H9 (cell line): ENCODE data around the gene ROBO2. TPM values are rescaled to one million over a fixed set of nuclear protein-coding genes. Genes with fewer than 3 reads are reported as not detected.
A peak's percentile ranks its signal among the peaks of the same experiment; 100 is the strongest.

ENCODE experiments used
- DNase-seq: peaks from one replicate; pipeline ENCODE4 v3.0.0-alpha.2; 2017
- H2AFZ ChIP-seq: one replicate; pipeline ENCODE4 v1.6.1; 2013; ENCODE audit warnings: mild to moderate bottlenecking, low read length, control low read depth, moderate library complexity
- H2AK5ac ChIP-seq: 2 replicates; pipeline ENCODE4 v1.6.1; 2013; ENCODE audit warnings: low read length, control low read depth, mixed read lengths; ENCODE audit not compliant: insufficient read length
- H2BK120ac ChIP-seq: one replicate; pipeline ENCODE4 v1.6.1; 2013; ENCODE audit warnings: low read depth, mild to moderate bottlenecking, low read length, control low read depth, inconsistent platforms; ENCODE audit not compliant: poor library complexity, severe bottlenecking
- H2BK12ac ChIP-seq: 2 replicates; pipeline ENCODE4 v1.6.1; 2013; ENCODE audit warnings: low read length, control low read depth, mixed read lengths, low read depth; ENCODE audit not compliant: insufficient read length
- H2BK15ac ChIP-seq: 2 replicates; pipeline ENCODE4 v1.6.1; 2013; ENCODE audit warnings: low read depth, low read length, control low read depth
- H2BK20ac ChIP-seq: one replicate; pipeline ENCODE4 v1.6.1; 2013; ENCODE audit warnings: low read depth, mild to moderate bottlenecking, low read length, control low read depth, inconsistent platforms; ENCODE audit not compliant: poor library complexity, severe bottlenecking
- H2BK5ac ChIP-seq: 2 replicates; pipeline ENCODE4 v1.6.1; 2013; ENCODE audit warnings: low read length, control low read depth, mixed read lengths; ENCODE audit not compliant: insufficient read length
- H3K14ac ChIP-seq: 2 replicates; pipeline ENCODE4 v1.6.1; 2013; ENCODE audit warnings: low read length, control low read depth; ENCODE audit not compliant: insufficient read depth
- H3K18ac ChIP-seq: 2 replicates; pipeline ENCODE4 v1.6.1; 2013; ENCODE audit warnings: low read depth, mild to moderate bottlenecking, mixed read lengths, low read length, control low read depth; ENCODE audit not compliant: insufficient read length
- H3K23ac ChIP-seq: 2 replicates; pipeline ENCODE4 v1.6.1; 2013; ENCODE audit warnings: low read length, control low read depth, mixed read lengths, low read depth; ENCODE audit not compliant: insufficient read length
- H3K23me2 ChIP-seq: 2 replicates; pipeline ENCODE4 v1.6.1; 2013; ENCODE audit warnings: low read depth, mild to moderate bottlenecking, mixed read lengths, low read length, control low read depth; ENCODE audit not compliant: insufficient read length, poor library complexity, severe bottlenecking
- H3K27ac ChIP-seq: 2 replicates; pipeline ENCODE4 v1.5.1; 2013; ENCODE audit warnings: low read length, control low read depth, mixed read lengths, low read depth; ENCODE audit not compliant: insufficient read length
- H3K27me3 ChIP-seq: 2 replicates; pipeline ENCODE4 v1.6.1; 2013; ENCODE audit warnings: low read length, control low read depth, inconsistent platforms; ENCODE audit not compliant: insufficient read depth
- H3K4ac ChIP-seq: 2 replicates; pipeline ENCODE4 v1.6.1; 2013; ENCODE audit warnings: low read depth, mild to moderate bottlenecking, control low read depth, inconsistent platforms, low read length, moderate library complexity
- H3K4me1 ChIP-seq: 2 replicates; pipeline ENCODE4 v1.6.1; 2013; ENCODE audit warnings: low read length, control low read depth, inconsistent platforms; ENCODE audit not compliant: insufficient read depth
- H3K4me2 ChIP-seq: 2 replicates; pipeline ENCODE4 v1.6.1; 2013; ENCODE audit warnings: low read length, control low read depth, mixed read lengths; ENCODE audit not compliant: insufficient read length, insufficient read depth
- H3K56ac ChIP-seq: 2 replicates; pipeline ENCODE4 v1.6.1; 2013; ENCODE audit warnings: low read depth, mild to moderate bottlenecking, mixed read lengths, low read length, control low read depth; ENCODE audit not compliant: insufficient read length
- H3K79me1 ChIP-seq: 2 replicates; pipeline ENCODE4 v1.6.1; 2013; ENCODE audit warnings: low read depth, mild to moderate bottlenecking, moderate library complexity, low read length, control low read depth, inconsistent platforms; ENCODE audit not compliant: insufficient read depth, poor library complexity, severe bottlenecking
- H3K79me2 ChIP-seq: 2 replicates; pipeline ENCODE4 v1.6.1; 2013; ENCODE audit warnings: low read length, control low read depth, inconsistent platforms; ENCODE audit not compliant: insufficient read depth
- H3K9ac ChIP-seq: 2 replicates; pipeline ENCODE4 v1.6.1; 2013; ENCODE audit warnings: low read length, control low read depth, mixed read lengths; ENCODE audit not compliant: insufficient read length; ENCODE audit errors: extremely low read depth
- H3K9me3 ChIP-seq: one replicate; pipeline ENCODE4 v1.6.1; 2013; ENCODE audit warnings: low read depth, low read length, inconsistent platforms; ENCODE audit not compliant: control insufficient read depth
- H3T11ph ChIP-seq: one replicate; pipeline ENCODE4 v1.6.1; 2013; ENCODE audit warnings: mild to moderate bottlenecking, low read length, control low read depth, inconsistent platforms
- H4K20me1 ChIP-seq: one replicate; pipeline ENCODE4 v1.6.1; 2013; ENCODE audit not compliant: control insufficient read depth, insufficient read length, insufficient read depth
- H4K5ac ChIP-seq: 2 replicates; pipeline ENCODE4 v1.6.1; 2013; ENCODE audit warnings: low read depth, mild to moderate bottlenecking, mixed read lengths, low read length, control low read depth; ENCODE audit not compliant: insufficient read length
- H4K8ac ChIP-seq: replicated peaks from 2 replicates; pipeline ENCODE4 v1.6.1; 2013; ENCODE audit warnings: low read length, control low read depth, mixed read lengths, low read depth; ENCODE audit not compliant: insufficient read length
- H4K91ac ChIP-seq: 2 replicates; pipeline ENCODE4 v1.6.1; 2013; ENCODE audit warnings: low read depth, mild to moderate bottlenecking, moderate library complexity, mixed read lengths, low read length, control low read depth; ENCODE audit not compliant: insufficient read length
- H3K27ac Mint-ChIP-seq, 3 experiments: 2 replicates in 2 of 3; 3 replicates in 1 of 3; pipeline ENCODE4 v1.8.0; 2020 to 2021; ENCODE audit warnings: mixed read lengths in 3 of 3, mild to moderate bottlenecking in 1 of 3, moderate library complexity in 1 of 3
- H3K27me3 Mint-ChIP-seq: 2 replicates; pipeline ENCODE4 v1.8.0; 2021; ENCODE audit warnings: low read depth, mild to moderate bottlenecking, moderate library complexity, mixed read lengths
- H3K36me3 Mint-ChIP-seq, 3 experiments: 2 replicates in 2 of 3; 3 replicates in 1 of 3; pipeline ENCODE4 v1.8.0; 2020 to 2021; ENCODE audit warnings: low read depth in 3 of 3, mixed read lengths in 3 of 3; ENCODE audit not compliant: insufficient read depth in 1 of 3
- H3K4me1 Mint-ChIP-seq, 2 experiments: 2 replicates each; pipeline ENCODE4 v1.8.0; 2020; ENCODE audit warnings: mixed read lengths in 2 of 2
- H3K4me3 Mint-ChIP-seq, 2 experiments: 2 replicates in 1 of 2; 3 replicates in 1 of 2; pipeline ENCODE4 v1.8.0; 2020 to 2021; ENCODE audit warnings: mild to moderate bottlenecking in 2 of 2, mixed read lengths in 2 of 2, moderate library complexity in 1 of 2
- H3K9me3 Mint-ChIP-seq, 2 experiments: 2 replicates in 1 of 2; 3 replicates in 1 of 2; pipeline ENCODE4 v1.8.0; 2020; ENCODE audit warnings: mild to moderate bottlenecking in 2 of 2, mixed read lengths in 2 of 2, moderate library complexity in 1 of 2
- WGBS: extraction: QIAGEN DNeasy Blood & Tissue Kit; methylation state at CpG from one replicate; pipeline ENCODE4 v1.1.7; 2013; ENCODE audit warnings: missing lambda C conversion rate, low lambda C conversion rate, mixed read lengths; ENCODE audit not compliant: insufficient read length; ENCODE audit errors: extremely low coverage; 5-methylcytosine and 5-hydroxymethylcytosine counted together
- total RNA-seq: library from RNA; stranded (reverse); gene quantifications from 2 replicates; pipeline ENCODE4 v1.2.1, GENCODE V29; 2021
- TF ChIP-seq, protein P1 (sequence below): fragments of 200-600 bp; sonication (generic); conservative IDR thresholded peaks from 3 replicates; pipeline ENCODE4 v1.8.0; 2021; ENCODE audit warnings: antibody characterized with exemption, mild to moderate bottlenecking

Gene ROBO2
- total RNA-seq, 1 experiment from 2014 or later, result 2.3 TPM

DNA sequence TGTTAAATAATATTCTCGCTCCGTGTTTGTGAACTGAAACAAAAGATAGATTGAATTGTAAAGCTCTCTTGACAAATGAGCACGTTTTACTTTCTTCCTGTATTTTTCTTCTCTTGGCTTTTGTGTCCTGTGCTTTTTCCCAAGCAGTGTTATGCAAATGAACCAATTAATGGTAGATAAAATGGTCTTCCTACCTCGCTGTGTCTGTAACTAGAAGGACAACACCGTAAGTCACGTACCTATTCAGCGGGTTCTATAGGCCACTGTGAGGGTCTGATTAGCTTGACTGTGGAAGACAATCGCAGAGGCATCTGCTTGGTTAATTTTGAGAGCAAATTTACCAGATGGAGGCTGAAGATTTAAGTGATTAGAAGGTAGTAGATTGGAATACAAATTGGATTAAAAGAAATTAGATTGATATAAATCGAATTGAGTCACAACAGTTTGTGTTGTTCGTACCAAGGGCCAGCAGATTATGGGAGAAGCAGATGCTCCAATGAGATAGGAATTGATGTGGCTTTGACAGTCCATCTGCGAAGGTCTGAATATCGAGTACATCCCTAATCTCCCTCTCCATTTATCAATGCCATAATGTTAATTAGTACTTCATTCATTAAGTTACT is 40.2 kb downstream of the ROBO2 start:
- no peak overlapping the region for H3K9ac ChIP-seq
- H4K20me1 ChIP-seq, result no peaks in the 10 kb centered on the region
- no peak overlapping the region for H3K56ac ChIP-seq
- H2AK5ac ChIP-seq, result no peak overlapping the region
- TF ChIP-seq, protein P1, sequence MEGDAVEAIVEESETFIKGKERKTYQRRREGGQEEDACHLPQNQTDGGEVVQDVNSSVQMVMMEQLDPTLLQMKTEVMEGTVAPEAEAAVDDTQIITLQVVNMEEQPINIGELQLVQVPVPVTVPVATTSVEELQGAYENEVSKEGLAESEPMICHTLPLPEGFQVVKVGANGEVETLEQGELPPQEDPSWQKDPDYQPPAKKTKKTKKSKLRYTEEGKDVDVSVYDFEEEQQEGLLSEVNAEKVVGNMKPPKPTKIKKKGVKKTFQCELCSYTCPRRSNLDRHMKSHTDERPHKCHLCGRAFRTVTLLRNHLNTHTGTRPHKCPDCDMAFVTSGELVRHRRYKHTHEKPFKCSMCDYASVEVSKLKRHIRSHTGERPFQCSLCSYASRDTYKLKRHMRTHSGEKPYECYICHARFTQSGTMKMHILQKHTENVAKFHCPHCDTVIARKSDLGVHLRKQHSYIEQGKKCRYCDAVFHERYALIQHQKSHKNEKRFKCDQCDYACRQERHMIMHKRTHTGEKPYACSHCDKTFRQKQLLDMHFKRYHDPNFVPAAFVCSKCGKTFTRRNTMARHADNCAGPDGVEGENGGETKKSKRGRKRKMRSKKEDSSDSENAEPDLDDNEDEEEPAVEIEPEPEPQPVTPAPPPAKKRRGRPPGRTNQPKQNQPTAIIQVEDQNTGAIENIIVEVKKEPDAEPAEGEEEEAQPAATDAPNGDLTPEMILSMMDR, result no peak
- no peak overlapping the region for H2BK15ac ChIP-seq
- H4K8ac ChIP-seq, result no peak overlapping the region
- H3K36me3 Mint-ChIP-seq, result no peaks in the 10 kb centered on the region
- no peaks in the 10 kb centered on the region for H3K79me1 ChIP-seq
- H3K23ac ChIP-seq, result no peak overlapping the region
- H3K9me3 Mint-ChIP-seq, result no peaks in the 10 kb centered on the region
- H2BK12ac ChIP-seq, result no peak overlapping the region
- no peaks in the 10 kb centered on the region for H3K9me3 ChIP-seq
- peak; percentile 34 for DNase-seq
- no peak overlapping the region for H2AFZ ChIP-seq
- H3K14ac ChIP-seq, result no peak overlapping the region
- H4K5ac ChIP-seq, result no peak overlapping the region
- no peaks in the 10 kb centered on the region for H3K23me2 ChIP-seq
- H3K4me1 ChIP-seq, result peaks cover 14% of the 10 kb centered on the region
- no peak overlapping the region for H2BK20ac ChIP-seq
- no peak overlapping the region for H3K18ac ChIP-seq
- H3K27ac ChIP-seq, result no peak overlapping the region
- H3K4ac ChIP-seq, result no peak overlapping the region
- H3K27me3 ChIP-seq, result no peaks in the 10 kb centered on the region
- no peak overlapping the region for H4K91ac ChIP-seq
- peaks cover 32 to 34% of the 10 kb centered on the region in 2 experiments for H3K4me1 Mint-ChIP-seq
- H2BK5ac ChIP-seq, result no peak overlapping the region
- H3T11ph ChIP-seq, result no peak overlapping the region
- H3K4me2 ChIP-seq, result peak overlapping the region; percentile 0
- H3K4me3 Mint-ChIP-seq, result peak overlapping the region in 1 of 2 experiments; percentile 33; a peak in 2 of 5 replicates
- no peaks in the 10 kb centered on the region for H3K27me3 Mint-ChIP-seq
- H3K27ac Mint-ChIP-seq, result peak overlapping the region; percentile 2 to 94 (median 76); a peak in 4 of 7 replicates
- WGBS, result 100% methylated on average over 1 of the region's 12 CpGs
- H3K79me2 ChIP-seq, result no peaks in the 10 kb centered on the region
- no peak overlapping the region for H2BK120ac ChIP-seq
